ENCODE data around the gene MEF2A.
A peak's percentile ranks its signal among the peaks of the same experiment; 100 is the strongest.
"Not testable (repeated sequence)": the region's sequence is repeated elsewhere in the genome, so short reads cannot be mapped to it uniquely, and the experiment has no call there.

MEF2A gene

DNA sequence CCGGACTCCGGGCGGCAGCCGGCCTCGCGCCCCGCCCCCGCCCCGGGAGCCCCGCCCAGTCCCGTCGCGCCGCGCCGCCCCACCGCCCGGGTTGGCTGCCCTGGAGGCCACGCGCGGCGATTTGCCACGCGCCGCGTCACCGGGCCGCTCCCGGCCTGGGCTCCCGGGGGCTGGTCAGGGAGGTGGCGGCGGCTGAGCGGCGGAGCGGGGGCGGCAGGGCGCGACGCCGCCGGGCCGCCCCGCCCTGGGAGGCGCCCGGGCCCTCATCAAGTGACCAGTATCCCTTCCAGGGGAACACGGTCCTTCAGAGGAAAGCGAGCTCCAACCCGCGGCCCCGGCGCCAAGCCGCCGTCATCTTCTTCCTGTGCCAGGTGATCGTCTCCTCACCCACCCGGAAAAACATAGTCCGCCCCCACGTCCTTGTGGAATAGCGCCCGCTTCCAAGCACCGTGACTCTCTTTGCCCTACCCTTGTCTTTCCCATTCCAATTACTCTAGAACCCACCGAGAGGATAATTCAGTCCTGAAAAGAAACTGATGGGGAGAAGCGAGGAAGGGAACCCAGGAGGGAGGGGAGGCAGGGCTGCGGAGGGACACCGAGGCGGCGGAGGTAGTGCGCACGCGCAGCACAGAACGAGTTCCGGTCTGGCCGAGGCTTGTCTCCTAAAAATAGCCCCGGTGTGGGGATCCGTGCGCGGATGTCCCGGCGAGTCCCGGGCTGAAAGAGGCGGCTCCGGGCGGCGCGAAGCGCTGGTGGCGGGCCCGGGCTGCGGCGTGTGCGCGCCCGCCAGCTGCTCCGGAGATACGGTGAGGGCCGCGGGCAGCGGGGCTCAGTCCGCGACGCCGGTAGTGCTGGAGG lies at the start of gene MEF2A:
Gene MEF2A, plus strand, starts transcription at position 686 of the 858 bp plus-strand sequence. CDS start 67,136 bp downstream, outside the sequence.
- DNase-seq = peak; percentile 95 to 96
- TF ChIP-seq POLR2A (IDR thresholded peaks at IDR 0.05; ENCODE audit: low read length) (peak; percentile 81), GATA1 (IDR thresholded peaks at IDR 0.05; ENCODE audit: low read depth, low read length) (no peak)

DNA sequence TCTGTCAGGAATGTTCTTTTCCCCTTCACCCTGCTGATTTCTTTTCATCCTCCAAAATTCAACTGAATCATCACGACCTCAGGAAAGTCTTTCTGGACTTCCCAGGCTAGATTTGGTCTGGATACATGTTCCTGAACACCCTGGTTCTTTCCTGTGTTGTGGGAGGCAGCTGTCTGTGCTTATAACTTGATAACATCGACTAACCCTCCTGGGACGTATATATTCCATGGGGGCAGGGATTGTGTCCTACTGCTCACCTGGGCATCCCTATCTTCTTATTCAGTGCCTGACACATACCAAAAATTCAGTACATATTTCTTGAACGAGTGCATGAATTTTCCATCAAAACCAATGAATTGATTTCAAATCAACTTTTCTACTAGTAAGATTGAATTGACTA lies 47.6 kb upstream of the MEF2A start:
- TF ChIP-seq GATA1 (IDR thresholded peaks at IDR 0.05; ENCODE audit: low read depth, low read length) = no peak
- TF ChIP-seq POLR2A (IDR thresholded peaks at IDR 0.05; ENCODE audit: low read length) = no peak
- DNase-seq = no peak

DNA sequence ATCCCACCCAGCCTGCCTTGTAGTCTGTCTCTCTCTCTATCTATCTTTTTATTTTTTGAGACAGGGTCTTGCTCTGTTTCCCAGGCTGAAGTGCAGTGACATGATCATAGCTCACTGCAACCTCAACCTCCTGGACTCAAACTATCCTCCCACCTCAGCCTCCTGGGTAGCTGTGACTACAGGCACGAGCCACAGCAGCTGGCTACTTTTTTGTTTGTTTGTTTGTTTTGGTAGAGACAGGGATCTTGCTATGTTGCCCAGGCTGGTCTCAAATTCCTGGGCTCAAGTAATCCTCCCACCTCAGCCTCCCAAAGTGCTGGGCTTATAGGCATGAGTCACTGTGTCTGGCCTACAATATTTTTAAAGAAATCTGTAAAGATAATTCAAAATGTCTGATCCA lies 46.4 kb upstream of the MEF2A start:
- DNase-seq = not testable (repeated sequence)

DNA sequence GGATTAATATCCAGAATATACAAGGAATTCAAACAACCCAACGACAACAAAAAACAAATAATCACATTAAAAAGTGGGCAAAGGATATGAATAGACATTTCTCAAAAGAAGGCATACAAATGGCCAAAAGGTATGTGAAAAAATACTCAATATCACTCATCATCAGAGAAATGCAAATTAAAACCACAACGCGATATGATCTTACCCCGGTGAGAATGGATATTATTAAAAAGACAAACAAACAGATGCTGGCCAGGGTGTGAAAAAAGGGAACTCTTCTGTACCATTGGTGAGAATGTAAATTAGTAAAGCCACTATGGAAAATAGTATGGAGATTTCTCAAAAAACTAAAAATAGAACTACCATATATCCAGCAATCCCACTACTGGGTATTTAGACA lies 43.5 kb upstream of the MEF2A start:
- DNase-seq = no peak
- TF ChIP-seq POLR2A (IDR thresholded peaks at IDR 0.05; ENCODE audit: low read length) (no peak), GATA1 (IDR thresholded peaks at IDR 0.05; ENCODE audit: low read depth, low read length) (no peak)

DNA sequence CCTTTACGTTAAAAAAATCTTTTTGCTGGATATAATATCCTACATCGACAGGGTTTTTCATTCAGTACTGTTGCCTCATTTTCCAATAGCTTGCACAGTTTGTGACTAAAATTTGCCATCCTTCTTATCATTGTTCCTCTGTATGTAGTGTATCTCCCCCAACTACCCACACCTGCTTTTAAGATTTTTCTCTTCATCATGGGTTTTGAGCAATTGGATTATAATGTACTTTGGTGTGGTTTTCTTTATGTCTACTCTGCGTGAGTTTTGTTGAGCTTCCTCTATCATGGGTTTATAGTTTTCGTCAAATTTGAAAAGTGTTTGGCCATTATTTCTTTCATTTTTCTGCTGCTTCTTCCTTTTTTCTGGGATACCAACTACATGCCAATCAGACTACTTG lies 39.6 kb upstream of the MEF2A start:
- no peak for DNase-seq
- TF ChIP-seq GATA1 (IDR thresholded peaks at IDR 0.05; ENCODE audit: low read depth, low read length) (no peak), POLR2A (IDR thresholded peaks at IDR 0.05; ENCODE audit: low read length) (no peak)

DNA sequence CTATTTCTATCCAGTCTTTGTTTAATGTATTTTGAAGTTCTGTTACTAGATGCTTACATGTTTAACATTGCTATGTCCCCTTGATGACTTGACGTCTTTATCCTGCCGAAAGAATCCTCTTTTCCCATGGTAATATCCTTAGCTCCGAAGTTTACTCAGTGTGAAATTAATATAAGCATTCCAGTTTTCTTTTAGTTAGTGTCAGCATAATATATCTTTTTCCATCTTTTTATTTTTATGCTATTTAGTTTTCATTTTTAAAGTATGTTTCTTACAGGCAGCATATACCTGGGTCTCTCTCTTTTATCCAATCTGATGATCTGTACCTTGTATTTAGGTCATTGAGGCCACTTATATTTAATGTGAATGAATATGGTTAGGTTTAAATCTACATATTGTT lies 39.1 kb upstream of the MEF2A start:
- DNase-seq = no peak
- TF ChIP-seq POLR2A (IDR thresholded peaks at IDR 0.05; ENCODE audit: low read length) = no peak

DNA sequence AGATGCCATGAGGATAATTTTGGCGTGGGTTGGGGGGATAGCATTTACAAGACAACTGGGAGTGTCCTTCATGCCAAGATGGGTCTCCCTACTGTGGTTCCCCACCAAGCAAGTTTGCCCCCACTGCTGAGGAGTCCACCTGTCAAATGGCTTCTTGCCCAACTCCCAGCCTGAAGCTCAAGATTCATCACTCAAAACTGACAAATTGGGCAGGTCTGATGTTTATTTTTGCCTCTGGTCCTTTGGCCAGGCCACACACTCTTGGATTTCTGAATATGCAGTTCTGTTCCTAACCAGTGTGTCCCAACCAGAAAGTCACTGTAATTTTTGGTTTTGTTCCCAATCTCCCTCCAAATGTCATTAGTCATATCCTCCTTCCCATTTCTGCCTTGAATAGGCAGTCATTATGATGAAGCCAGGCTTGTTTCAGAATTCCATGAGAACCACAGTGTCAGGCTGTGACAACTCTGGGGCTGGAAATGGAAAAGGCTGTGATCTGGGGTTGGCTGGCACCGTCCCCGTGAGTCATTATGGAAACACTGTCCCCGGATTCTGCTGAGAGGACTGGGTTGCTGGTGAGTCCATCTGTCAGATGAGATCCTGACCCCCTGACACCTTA lies 29.3 kb upstream of the MEF2A start:
- no peak for DNase-seq
- TF ChIP-seq GATA1 (IDR thresholded peaks at IDR 0.05; ENCODE audit: low read depth, low read length) (no peak), POLR2A (IDR thresholded peaks at IDR 0.05; ENCODE audit: low read length) (no peak)

DNA sequence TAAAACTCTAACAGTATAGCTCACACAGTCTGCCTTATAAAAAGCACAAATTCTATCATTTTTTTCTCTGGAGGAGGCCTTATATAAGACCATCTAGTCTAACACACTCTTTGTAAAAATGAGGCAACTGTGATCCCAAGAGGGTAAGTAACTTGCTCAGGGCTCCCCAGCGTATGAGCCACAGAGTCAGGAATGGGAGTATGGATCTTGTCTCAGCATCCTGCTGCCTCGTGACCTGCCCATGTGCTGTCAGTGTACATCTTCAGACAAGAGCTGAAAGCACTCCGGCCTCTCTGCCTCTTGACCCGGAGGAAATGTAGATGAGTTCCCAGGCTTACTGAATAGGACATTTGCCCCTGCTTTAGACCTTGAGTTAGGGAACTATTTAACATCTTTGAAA lies 28.4 kb upstream of the MEF2A start:
- TF ChIP-seq POLR2A (IDR thresholded peaks at IDR 0.05; ENCODE audit: low read length) (no peak), GATA1 (IDR thresholded peaks at IDR 0.05; ENCODE audit: low read depth, low read length) (no peak)
- DNase-seq = no peak

DNA sequence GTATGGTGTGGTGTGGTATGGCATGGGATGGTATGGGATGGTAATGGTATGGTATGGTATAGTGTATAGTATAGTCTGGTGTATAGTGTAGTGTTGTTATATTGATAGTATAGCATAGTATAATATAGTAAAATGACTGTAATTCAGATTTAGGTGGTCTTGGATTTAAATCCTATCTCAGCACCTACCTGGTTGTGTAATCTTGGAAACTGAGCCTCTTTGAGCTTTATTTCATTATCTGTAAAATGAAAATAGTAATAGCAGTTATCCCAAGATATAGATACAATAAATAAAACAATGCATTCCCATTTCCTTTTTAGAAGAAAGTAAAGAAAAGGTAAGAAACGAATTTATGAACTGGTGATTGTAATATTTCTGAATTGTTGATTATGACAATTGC lies 27.5 kb upstream of the MEF2A start:
- DNase-seq = no peak
- TF ChIP-seq POLR2A (IDR thresholded peaks at IDR 0.05; ENCODE audit: low read length) = no peak
- no peak for TF ChIP-seq GATA1 (IDR thresholded peaks at IDR 0.05; ENCODE audit: low read depth, low read length)

DNA sequence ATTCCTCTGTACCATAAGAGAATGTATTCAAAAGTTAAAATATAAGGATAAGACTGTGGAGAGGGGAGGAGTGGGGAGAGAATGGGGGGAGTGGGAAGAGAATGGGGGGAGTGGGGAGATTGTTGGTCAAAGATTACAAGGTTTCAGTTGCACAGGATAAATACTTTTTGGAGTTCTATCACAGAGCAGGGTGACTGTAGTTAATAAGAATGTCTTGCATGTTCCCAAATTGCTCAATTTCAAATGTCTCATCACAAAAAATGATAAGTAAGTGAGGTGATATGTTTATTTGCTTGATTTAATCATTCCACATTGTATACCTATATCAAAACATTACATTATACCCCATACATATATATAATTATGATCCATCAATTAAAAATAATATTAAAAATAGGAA lies 23.0 kb upstream of the MEF2A start:
- no peak for TF ChIP-seq POLR2A (IDR thresholded peaks at IDR 0.05; ENCODE audit: low read length)
- no peak for TF ChIP-seq GATA1 (IDR thresholded peaks at IDR 0.05; ENCODE audit: low read depth, low read length)
- DNase-seq = no peak

DNA sequence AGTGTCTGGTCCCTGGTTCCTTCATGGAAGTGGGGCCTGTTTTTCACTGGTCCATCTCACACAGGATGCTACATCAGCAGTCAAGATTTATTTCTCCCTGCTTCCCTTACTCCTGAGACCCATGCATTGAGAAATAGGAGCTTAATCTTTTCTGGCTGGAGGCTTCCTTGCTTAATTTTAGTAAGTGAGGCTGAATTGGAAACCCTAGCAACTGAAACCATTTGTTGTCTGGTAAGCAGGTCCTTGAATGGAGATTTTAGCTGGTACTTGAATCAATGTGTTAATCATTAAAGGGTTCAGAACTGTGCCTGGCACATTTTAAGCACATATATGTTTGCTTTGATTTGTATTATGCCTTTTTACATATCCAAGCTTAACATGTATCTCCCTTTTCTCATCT lies 20.2 kb upstream of the MEF2A start:
- no peak for TF ChIP-seq POLR2A (IDR thresholded peaks at IDR 0.05; ENCODE audit: low read length)
- TF ChIP-seq GATA1 (IDR thresholded peaks at IDR 0.05; ENCODE audit: low read depth, low read length) = no peak
- no peak for DNase-seq

DNA sequence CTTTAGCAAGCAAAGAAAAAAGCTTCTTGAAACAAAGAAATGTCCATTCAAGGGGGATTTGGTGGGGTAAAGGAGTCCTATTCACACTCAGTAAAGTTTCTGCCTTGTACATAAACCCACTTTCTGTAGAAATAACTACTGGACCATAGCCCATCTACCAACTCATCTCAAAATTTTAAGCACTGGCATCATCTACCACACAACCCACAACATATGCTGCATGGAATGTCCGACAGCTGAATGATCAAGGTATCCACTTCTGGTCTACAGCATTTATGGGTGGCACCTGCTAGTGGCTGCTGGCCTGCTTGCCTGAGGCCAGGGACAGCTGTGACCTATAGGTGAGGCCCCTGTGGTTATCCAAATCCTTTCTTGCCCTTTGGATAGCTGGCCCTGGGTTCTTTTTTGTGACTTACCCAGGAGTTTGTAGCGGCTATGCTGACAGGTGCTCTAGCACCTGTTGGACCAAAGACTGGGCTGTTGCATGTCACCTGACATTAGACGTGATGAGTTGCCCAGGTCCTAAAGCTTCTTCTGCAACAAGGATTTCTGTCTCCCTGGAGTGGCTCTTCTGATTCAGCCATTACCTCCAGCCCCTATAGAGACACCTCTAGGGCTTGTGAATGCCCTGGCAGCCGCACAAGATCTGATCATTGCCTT lies 19.2 kb upstream of the MEF2A start:
- TF ChIP-seq GATA1 (IDR thresholded peaks at IDR 0.05; ENCODE audit: low read depth, low read length) = no peak
- no peak for TF ChIP-seq POLR2A (IDR thresholded peaks at IDR 0.05; ENCODE audit: low read length)
- no peak for DNase-seq

DNA sequence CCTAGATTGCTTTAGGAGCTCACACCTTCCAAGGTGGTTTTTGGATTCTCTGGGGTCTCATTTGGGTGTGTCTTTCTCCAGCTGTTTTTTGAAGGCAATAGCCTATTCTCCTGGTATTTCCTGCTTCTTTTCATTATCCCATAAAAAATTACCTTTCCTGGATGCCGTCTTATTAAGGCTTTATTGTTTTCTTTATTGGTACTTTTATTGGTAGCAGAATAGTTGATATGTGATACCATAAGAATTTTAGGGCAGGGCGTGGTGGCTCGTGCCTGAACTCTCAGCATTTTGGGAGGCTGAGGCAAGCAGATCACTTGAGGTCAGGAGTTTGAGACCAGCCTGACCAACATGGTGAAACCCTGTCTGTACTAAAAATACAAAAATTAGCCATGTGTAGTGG lies 18.3 kb upstream of the MEF2A start:
- TF ChIP-seq POLR2A (IDR thresholded peaks at IDR 0.05; ENCODE audit: low read length) (no peak), GATA1 (IDR thresholded peaks at IDR 0.05; ENCODE audit: low read depth, low read length) (no peak)
- DNase-seq = no peak

DNA sequence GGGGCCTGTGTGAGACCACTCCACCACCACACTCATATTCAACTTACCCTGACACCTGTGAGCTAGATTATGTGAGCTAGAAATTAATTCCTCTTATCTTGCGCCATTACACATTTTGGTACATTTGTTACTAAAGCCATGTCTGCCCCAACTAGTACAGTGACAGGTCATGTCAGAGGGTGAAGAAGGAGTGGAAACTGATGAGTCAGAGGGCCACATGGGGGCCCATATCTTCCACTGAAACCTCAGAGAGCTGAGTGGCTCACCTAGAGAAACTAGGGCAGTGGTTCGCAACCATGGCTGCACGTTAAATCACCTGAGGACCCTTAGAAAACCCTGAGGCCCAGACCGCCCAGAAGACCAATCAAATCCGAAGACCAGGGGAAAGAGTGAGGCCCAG lies 15.7 kb upstream of the MEF2A start:
- DNase-seq = no peak

DNA sequence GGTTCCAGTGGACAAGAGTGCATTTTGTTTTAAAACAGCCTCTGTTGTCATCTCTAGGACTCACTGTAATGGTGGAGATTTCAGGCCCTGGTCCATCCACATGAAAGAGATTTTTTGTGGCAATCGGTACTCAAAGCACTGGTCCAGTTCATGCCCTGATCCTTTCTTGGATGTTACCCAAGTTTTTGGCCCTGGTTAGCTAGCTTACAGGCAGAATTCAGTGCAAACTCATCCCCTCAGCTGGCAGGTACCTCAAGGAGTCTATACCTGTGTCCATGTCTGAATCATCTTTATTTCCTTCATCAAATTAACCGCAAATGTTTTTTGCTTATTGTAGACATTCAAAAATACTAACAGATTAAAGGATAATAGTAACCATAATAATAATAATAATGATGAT lies 13.7 kb upstream of the MEF2A start:
- DNase-seq = no peak
- TF ChIP-seq POLR2A (IDR thresholded peaks at IDR 0.05; ENCODE audit: low read length) (no peak), GATA1 (IDR thresholded peaks at IDR 0.05; ENCODE audit: low read depth, low read length) (no peak)

More for the DNA sequence above, 15.7 kb upstream of the MEF2A start:
- TF ChIP-seq GATA1 (IDR thresholded peaks at IDR 0.05; ENCODE audit: low read depth, low read length) (no peak), POLR2A (IDR thresholded peaks at IDR 0.05; ENCODE audit: low read length) (no peak)

All from erythroblast (primary cell).